Neural crest cell (in vitro differentiated cells): ENCODE data around the gene CDKN1A. TPM values are rescaled to one million over a fixed set of nuclear protein-coding genes. Genes with fewer than 3 reads are reported as not detected.

ENCODE experiments used
- DNase-seq: peaks from one replicate; pipeline ENCODE4 v3.0.0; 2021; ENCODE audit warnings: low read depth, mixed read lengths, low spot score
- H3K27ac Mint-ChIP-seq: one replicate; pipeline ENCODE4 v1.8.0; 2021; ENCODE audit warnings: mild to moderate bottlenecking, mixed read lengths; ENCODE audit not compliant: unreplicated experiment
- H3K27me3 Mint-ChIP-seq: 2 replicates; pipeline ENCODE4 v1.8.0; 2021; ENCODE audit warnings: low read depth, mild to moderate bottlenecking, mixed read lengths
- H3K36me3 Mint-ChIP-seq: 2 replicates; pipeline ENCODE4 v1.8.0; 2021; ENCODE audit warnings: low read depth, mild to moderate bottlenecking, mixed read lengths
- H3K4me1 Mint-ChIP-seq: 2 replicates; pipeline ENCODE4 v1.8.0; 2021; ENCODE audit warnings: mixed read lengths
- H3K4me3 Mint-ChIP-seq: one replicate; pipeline ENCODE4 v1.8.0; 2021; ENCODE audit warnings: mild to moderate bottlenecking, mixed read lengths
- H3K9me3 Mint-ChIP-seq: 2 replicates; pipeline ENCODE4 v1.8.0; 2021; ENCODE audit warnings: mixed read lengths
- CTCF ChIP-seq: fragments of 200-600 bp; sonication (generic); conservative IDR thresholded peaks from 2 replicates; pipeline ENCODE4 v1.5.0; 2021; ENCODE audit warnings: antibody characterized with exemption, mild to moderate bottlenecking
- total RNA-seq: library from RNA; stranded (reverse); gene quantifications from 2 replicates; pipeline ENCODE4 v1.2.1, GENCODE V29; 2021

CDKN1A gene
- total RNA-seq, 1 donor from 2014 or later: 12.5 TPM

DNA sequence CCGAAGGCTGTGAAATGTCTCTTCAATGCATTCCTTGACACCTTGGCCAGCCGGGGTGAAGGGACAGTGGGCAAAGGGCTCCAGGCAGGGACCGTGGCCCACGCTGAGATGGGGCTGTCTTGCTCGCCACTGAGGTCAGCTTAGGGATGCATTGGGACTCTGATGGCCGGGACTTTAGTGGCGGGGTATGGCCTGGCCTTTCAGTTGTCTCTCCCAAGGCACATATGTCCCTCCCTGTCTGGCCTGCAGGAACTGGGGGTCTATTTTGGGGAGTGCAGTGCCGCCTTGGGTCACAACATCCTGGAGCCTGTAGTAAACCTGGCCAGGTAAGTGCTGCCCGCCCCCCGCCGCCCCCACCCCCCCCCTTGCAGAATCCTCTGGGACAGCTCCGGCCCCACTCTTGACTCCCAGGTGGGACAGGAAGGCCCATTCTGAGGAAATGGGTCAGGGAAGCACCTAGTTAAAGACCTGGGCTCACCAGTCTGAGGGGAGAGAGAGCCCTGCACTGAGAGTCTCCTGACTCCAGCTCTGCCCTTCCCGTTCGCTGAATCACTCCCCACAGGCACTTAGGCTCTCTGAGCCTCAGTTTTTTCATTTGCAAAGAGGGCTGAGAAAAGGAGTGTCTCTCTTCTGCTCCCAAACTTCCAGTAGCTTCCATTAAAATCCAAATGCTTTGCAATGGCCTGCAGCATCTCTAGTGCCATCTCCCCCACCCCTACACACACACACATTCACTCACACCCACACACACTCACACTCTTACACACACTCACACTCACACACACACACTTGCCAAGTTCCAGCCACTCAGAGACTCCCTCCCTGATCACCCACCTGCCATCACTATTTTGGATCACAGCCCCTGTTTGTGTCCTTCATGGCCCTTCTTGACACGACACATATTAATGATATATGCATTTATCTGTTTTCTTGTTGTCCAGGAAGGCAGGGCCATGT is 52.2 kb downstream of the CDKN1A start:
- Mint-ChIP-seq H3K4me3 (no peak overlapping the region), H3K4me1 (peaks cover 15% of the 10 kb centered on the region), H3K36me3 (no peaks in the 10 kb centered on the region), H3K9me3 (no peaks in the 10 kb centered on the region), H3K27me3 (no peaks in the 10 kb centered on the region), H3K27ac (peak overlapping the region; percentile 1)
- TF ChIP-seq CTCF: no peak
- DNase-seq: no peak

- DNase-seq: no peak
- TF ChIP-seq CTCF: no peak
- Mint-ChIP-seq H3K27ac (no peak overlapping the region), H3K4me3 (no peak overlapping the region), H3K9me3 (no peaks in the 10 kb centered on the region), H3K4me1 (peaks cover 9% of the 10 kb centered on the region), H3K27me3 (no peaks in the 10 kb centered on the region), H3K36me3 (no peaks in the 10 kb centered on the region)
These were observed 53.3 kb downstream of the CDKN1A start for GRCh38 chr6:36731622-36732310.

GRCh38 chr6:36733300-36733699 is 54.8 kb downstream of the CDKN1A start:
- DNase-seq: no peak
- H3K4me1 Mint-ChIP-seq: peaks cover 3% of the 10 kb centered on the region
- TF ChIP-seq CTCF: no peak
- H3K4me3 Mint-ChIP-seq: no peak overlapping the region
- H3K27ac Mint-ChIP-seq: no peak overlapping the region
- no peaks in the 10 kb centered on the region for H3K36me3 Mint-ChIP-seq
- H3K9me3 Mint-ChIP-seq: no peaks in the 10 kb centered on the region
- H3K27me3 Mint-ChIP-seq: no peaks in the 10 kb centered on the region

DNA sequence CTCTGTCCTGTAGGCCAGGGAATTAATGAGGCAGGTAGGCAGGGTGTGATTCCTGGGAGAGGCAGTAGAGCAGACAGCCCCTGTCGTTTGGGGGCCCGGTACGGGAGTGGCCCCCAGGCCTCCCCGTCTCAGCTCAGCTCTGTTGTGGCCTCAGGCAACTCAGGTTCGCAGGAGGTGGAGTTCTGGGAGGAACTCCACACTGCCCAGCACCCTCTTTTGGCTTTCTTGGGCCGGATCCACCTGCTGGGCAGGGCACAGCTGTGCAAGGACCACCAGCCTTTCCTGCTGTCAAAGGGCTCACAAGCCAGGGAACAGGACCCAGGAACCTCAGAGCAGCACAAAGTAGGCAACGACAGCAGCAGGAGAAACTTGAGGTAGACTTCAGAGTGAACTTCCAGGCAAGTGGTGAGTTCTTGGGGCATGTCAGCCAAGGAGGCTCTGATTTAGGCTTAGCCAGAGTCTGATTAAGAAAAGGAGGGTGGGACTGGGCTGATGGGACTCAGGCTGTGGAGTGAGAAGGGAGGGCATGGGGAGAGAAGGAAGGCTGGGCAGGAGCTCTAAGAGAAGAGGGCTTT is 56.1 kb downstream of the CDKN1A start:
- Mint-ChIP-seq H3K36me3 (no peaks in the 10 kb centered on the region), H3K9me3 (no peaks in the 10 kb centered on the region), H3K4me1 (no peaks in the 10 kb centered on the region), H3K27me3 (no peaks in the 10 kb centered on the region), H3K27ac (no peak overlapping the region), H3K4me3 (no peak overlapping the region)
- no peak for DNase-seq
- TF ChIP-seq CTCF: no peak

DNA sequence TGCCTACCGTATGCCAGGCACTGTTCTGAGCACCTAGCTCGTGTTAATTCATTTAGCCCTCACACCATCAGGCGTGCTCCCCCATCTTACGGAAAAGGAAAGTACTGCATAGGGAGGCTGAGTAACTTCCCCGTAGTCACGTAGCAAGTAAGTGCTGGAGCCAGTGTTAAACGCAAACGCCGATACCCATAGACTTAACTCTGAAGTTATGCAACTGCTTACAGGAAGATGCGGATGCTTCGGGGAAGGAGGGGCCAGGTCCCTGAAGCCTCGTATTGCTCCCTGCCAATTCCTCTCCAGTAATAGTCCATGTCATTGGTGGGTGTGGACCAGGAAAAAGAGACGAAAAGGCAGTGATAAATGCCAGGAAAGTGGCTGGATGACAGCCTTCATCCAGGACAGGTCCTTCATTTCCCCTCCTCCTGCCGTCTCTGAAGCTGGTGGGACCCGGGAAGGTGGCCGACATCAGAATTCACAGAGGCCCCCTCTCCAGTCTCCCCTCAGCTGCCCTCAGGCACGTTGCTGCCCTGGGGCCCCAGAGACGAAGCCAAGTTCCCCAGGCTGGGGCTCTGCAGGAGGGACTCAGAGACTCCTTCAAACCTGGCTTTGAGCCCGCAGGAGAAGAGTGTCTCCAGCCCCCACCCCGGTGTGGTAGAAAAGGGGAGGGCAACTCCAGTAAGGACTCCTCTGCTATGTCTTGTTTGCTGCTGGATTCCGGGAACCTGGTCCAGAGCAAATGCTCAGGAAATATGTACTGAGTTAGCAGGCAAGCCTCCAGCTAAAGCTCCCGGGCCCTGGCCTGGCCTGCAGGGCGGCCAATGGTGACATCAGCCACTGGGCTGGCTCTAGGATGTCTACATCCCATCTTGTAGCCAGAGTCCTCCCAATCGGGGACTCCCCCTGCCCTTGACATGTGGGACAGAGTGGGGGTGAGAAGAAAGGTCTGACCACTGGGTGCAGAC is 56.9 kb downstream of the CDKN1A start:
- DNase-seq: no peak
- no peak overlapping the region for H3K27ac Mint-ChIP-seq
- no peaks in the 10 kb centered on the region for H3K27me3 Mint-ChIP-seq
- no peaks in the 10 kb centered on the region for H3K9me3 Mint-ChIP-seq
- no peak for TF ChIP-seq CTCF
- H3K36me3 Mint-ChIP-seq: no peaks in the 10 kb centered on the region
- H3K4me1 Mint-ChIP-seq: no peaks in the 10 kb centered on the region
- H3K4me3 Mint-ChIP-seq: no peak overlapping the region
